ENCODE results near the gene GPC1.

GPC1 gene

GRCh38 chr2:240396623-240397541 lies 38.6 kb upstream of the GPC1 start:
- no peak for DNase-seq (ENCODE audit: insufficient read length, low spot score)
- peak; percentile 62 for FAIRE-seq

GRCh38 chr2:240397542-240397916 lies 37.9 kb upstream of the GPC1 start:
- DNase-seq (ENCODE audit: insufficient read length, low spot score) (no peak), FAIRE-seq (no peak)

GRCh38 chr2:240397924-240398645 lies 37.4 kb upstream of the GPC1 start:
- DNase-seq (ENCODE audit: insufficient read length, low spot score) (no peak), FAIRE-seq (no peak)

- DNase-seq (ENCODE audit: insufficient read length, low spot score) (no peak), FAIRE-seq (no peak)
Measured at GRCh38 chr2:240398661-240399267, 36.7 kb upstream of the GPC1 start.

GRCh38 chr2:240399419-240400324 lies 35.8 kb upstream of the GPC1 start:
- DNase-seq (ENCODE audit: insufficient read length, low spot score): no peak
- no peak for FAIRE-seq

GRCh38 chr2:240400371-240401161 lies 34.9 kb upstream of the GPC1 start:
- no peak for DNase-seq (ENCODE audit: insufficient read length, low spot score)

GRCh38 chr2:240401308-240401707 lies 34.2 kb upstream of the GPC1 start:
- FAIRE-seq (no peak), DNase-seq (ENCODE audit: insufficient read length, low spot score) (no peak)

More at GRCh38 chr2:240400371-240401161, 34.9 kb upstream of the GPC1 start:
- no peak for FAIRE-seq

GRCh38 chr2:240401781-240402551 lies 33.5 kb upstream of the GPC1 start:
- no peak for DNase-seq (ENCODE audit: insufficient read length, low spot score)
- no peak for FAIRE-seq

GRCh38 chr2:240402566-240403272 lies 32.7 kb upstream of the GPC1 start:
- FAIRE-seq (no peak), DNase-seq (ENCODE audit: insufficient read length, low spot score) (no peak)

- DNase-seq (ENCODE audit: insufficient read length, low spot score) (no peak), FAIRE-seq (no peak)
Measured at GRCh38 chr2:240403396-240404104, 31.9 kb upstream of the GPC1 start.

- no peak for DNase-seq (ENCODE audit: insufficient read length, low spot score)
- FAIRE-seq: no peak
Measured at GRCh38 chr2:240404174-240404852, 31.1 kb upstream of the GPC1 start.

GRCh38 chr2:240405133-240405532 lies 30.3 kb upstream of the GPC1 start:
- no peak for DNase-seq (ENCODE audit: insufficient read length, low spot score)
- FAIRE-seq: no peak

GRCh38 chr2:240405684-240406313 lies 29.7 kb upstream of the GPC1 start:
- DNase-seq (ENCODE audit: insufficient read length, low spot score) (no peak), FAIRE-seq (no peak)

GRCh38 chr2:240407090-240407489 lies 28.4 kb upstream of the GPC1 start:
- DNase-seq (ENCODE audit: insufficient read length, low spot score) (no peak), FAIRE-seq (no peak)

- DNase-seq (ENCODE audit: insufficient read length, low spot score) (no peak), FAIRE-seq (no peak)
Measured at GRCh38 chr2:240410004-240410403, 25.5 kb upstream of the GPC1 start.

- DNase-seq (ENCODE audit: insufficient read length, low spot score) (no peak), FAIRE-seq (no peak)
Measured at GRCh38 chr2:240410808-240411207, 24.7 kb upstream of the GPC1 start.
